ENCODE measurements around the gene GGNBP2. TPM values are rescaled to one million over a fixed set of nuclear protein-coding genes. Genes with fewer than 3 reads are reported as not detected.
"Not testable (repeated sequence)": the region's sequence is repeated elsewhere in the genome, so short reads cannot be mapped to it uniquely, and the experiment has no call there.

The GGNBP2 gene
- total RNA-seq, 2 donors from 2014 or later, result 76.4 to 86.7 TPM

GRCh38 chr17:36594626-36595401 is 50.1 kb downstream of the GGNBP2 start:
- ATAC-seq, result no peak
- intact Hi-C loops (cut with DNase I, micrococcal nuclease), result loop anchor here in 1 of 2 donors (5.0 kb wide), 1 partner anchor 48 kb away; no protein-coding TSS in a partner anchor
- DNase-seq, result no peak

- intact Hi-C loops (cut with DNase I, micrococcal nuclease), result no loop called here
- ATAC-seq, result peak; percentile 40
- DNase-seq, result peak; percentile 77 to 84
Measured at GRCh38 chr17:36597226-36597625, 52.5 kb downstream of the GGNBP2 start.

- no peak for DNase-seq
- no peak for ATAC-seq
- intact Hi-C loops (cut with DNase I, micrococcal nuclease), result no loop called here
Measured at GRCh38 chr17:36597866-36598777, 53.4 kb downstream of the GGNBP2 start.

- peak; percentile 47 for ATAC-seq
- intact Hi-C loops (cut with DNase I, micrococcal nuclease), result no loop called here
- DNase-seq, result peak; percentile 62 to 75
Measured at GRCh38 chr17:36598951-36599401, 54.3 kb downstream of the GGNBP2 start.

GRCh38 chr17:36599546-36600250 is 55.0 kb downstream of the GGNBP2 start:
- peak in 1 of 2 donors; percentile 23 for DNase-seq
- intact Hi-C loops (cut with DNase I, micrococcal nuclease), result no loop called here

GRCh38 chr17:36600465-36600864 is 55.7 kb downstream of the GGNBP2 start:
- ATAC-seq (no peak), DNase-seq (no peak)
- intact Hi-C loops (cut with DNase I, micrococcal nuclease), result no loop called here

More at GRCh38 chr17:36599546-36600250, 55.0 kb downstream of the GGNBP2 start:
- ATAC-seq, result no peak

- intact Hi-C loops (cut with DNase I, micrococcal nuclease), result no loop called here
- DNase-seq, result no peak
- ATAC-seq, result no peak
Measured at GRCh38 chr17:36600936-36601302, 56.2 kb downstream of the GGNBP2 start.

- intact Hi-C loops (cut with DNase I, micrococcal nuclease), result no loop called here
- ATAC-seq (peak; percentile 70), DNase-seq (peak; percentile 95)
Measured at GRCh38 chr17:36601303-36602029, 56.7 kb downstream of the GGNBP2 start, which contains the start of gene MRM1. Gene MRM1 (plus strand): TSS chr17:36601583. CDS start chr17:36601811, 228 bp downstream.

GRCh38 chr17:36602030-36602748 is 57.5 kb downstream of the GGNBP2 start:
- intact Hi-C loops (cut with DNase I, micrococcal nuclease), result no loop called here
- ATAC-seq (peak; percentile 20), DNase-seq (peak in 1 of 2 donors; percentile 50)

- ATAC-seq (peak; percentile 12), DNase-seq (peak in 1 of 2 donors; percentile 73)
- intact Hi-C loops (cut with DNase I, micrococcal nuclease), result no loop called here
Measured at GRCh38 chr17:36602924-36603384, 58.2 kb downstream of the GGNBP2 start.

- DNase-seq; intact Hi-C loops (cut with DNase I, micrococcal nuclease): not testable (repeated sequence)
Measured at GRCh38 chr17:36605028-36605427, 60.3 kb downstream of the GGNBP2 start.

GRCh38 chr17:36608280-36608679 is 63.6 kb downstream of the GGNBP2 start:
- DNase-seq (no peak), ATAC-seq (peak; percentile 5)
- intact Hi-C loops (cut with DNase I, micrococcal nuclease), result no loop called here

More at GRCh38 chr17:36605028-36605427, 60.3 kb downstream of the GGNBP2 start:
- not testable (repeated sequence) for ATAC-seq

GRCh38 chr17:36608794-36609497 is 64.2 kb downstream of the GGNBP2 start:
- DNase-seq, result peak in 1 of 2 donors; percentile 57
- intact Hi-C loops (cut with DNase I, micrococcal nuclease), result no loop called here
- peak; percentile 86 for ATAC-seq

GRCh38 chr17:36609498-36609862 is 64.8 kb downstream of the GGNBP2 start:
- DNase-seq, result no peak
- no peak for ATAC-seq
- intact Hi-C loops (cut with DNase I, micrococcal nuclease), result no loop called here

GRCh38 chr17:36610474-36610873 is 65.8 kb downstream of the GGNBP2 start:
- intact Hi-C loops (cut with DNase I, micrococcal nuclease), result no loop called here
- DNase-seq, result no peak
- ATAC-seq, result no peak

- DNase-seq (no peak), ATAC-seq (no peak)
- intact Hi-C loops (cut with DNase I, micrococcal nuclease), result no loop called here
Measured at GRCh38 chr17:36611345-36612072, 66.8 kb downstream of the GGNBP2 start.
